ENCODE data around the gene ABCA9.

Gene ABCA9

GRCh38 chr17:69067274-69068047 is 6.7 kb upstream of the ABCA9 start:
- Histone ChIP-seq H3K27me3 (ENCODE audit: insufficient read depth, low read depth, severe bottlenecking) (no peaks in the 10 kb centered on the region), H3K27ac (no peak overlapping the region), H3K9me3 (ENCODE audit: severe bottlenecking) (no peaks in the 10 kb centered on the region), H3K4me3 (ENCODE audit: low read depth, low read length) (no peak overlapping the region), H3K36me3 (no peaks in the 10 kb centered on the region)
- no peak for DNase-seq
- TF ChIP-seq CTCF (IDR thresholded peaks at IDR 0.05; ENCODE audit: low read depth, low read length), result no peak

- no peak for DNase-seq
- no peak overlapping the region for H3K27ac ChIP-seq
- no peak for TF ChIP-seq CTCF (IDR thresholded peaks at IDR 0.05; ENCODE audit: low read depth, low read length)
These were observed 5.8 kb upstream of the ABCA9 start for GRCh38 chr17:69066482-69066881.

GRCh38 chr17:69065113-69065512 is 4.4 kb upstream of the ABCA9 start:
- H3K36me3 ChIP-seq, result no peaks in the 10 kb centered on the region
- no peak overlapping the region for H3K27ac ChIP-seq
- no peak for DNase-seq
- no peak overlapping the region for H3K4me3 ChIP-seq (ENCODE audit: low read depth, low read length)
- no peak for TF ChIP-seq CTCF (IDR thresholded peaks at IDR 0.05; ENCODE audit: low read depth, low read length)
- no peaks in the 10 kb centered on the region for H3K9me3 ChIP-seq (ENCODE audit: severe bottlenecking)
- H3K27me3 ChIP-seq (ENCODE audit: insufficient read depth, low read depth, severe bottlenecking), result no peaks in the 10 kb centered on the region

More at GRCh38 chr17:69066482-69066881, 5.8 kb upstream of the ABCA9 start:
- Histone ChIP-seq H3K4me3 (ENCODE audit: low read depth, low read length) (no peak overlapping the region), H3K36me3 (no peaks in the 10 kb centered on the region), H3K27me3 (ENCODE audit: insufficient read depth, low read depth, severe bottlenecking) (no peaks in the 10 kb centered on the region), H3K9me3 (ENCODE audit: severe bottlenecking) (no peaks in the 10 kb centered on the region)

- no peaks in the 10 kb centered on the region for H3K9me3 ChIP-seq (ENCODE audit: severe bottlenecking)
- no peak for TF ChIP-seq CTCF (IDR thresholded peaks at IDR 0.05; ENCODE audit: low read depth, low read length)
These were observed 3.7 kb upstream of the ABCA9 start for GRCh38 chr17:69064476-69064875.

GRCh38 chr17:69064001-69064400 is 3.3 kb upstream of the ABCA9 start:
- Histone ChIP-seq H3K27ac (no peak overlapping the region), H3K36me3 (no peaks in the 10 kb centered on the region)

More at GRCh38 chr17:69064476-69064875, 3.7 kb upstream of the ABCA9 start:
- Histone ChIP-seq H3K4me3 (ENCODE audit: low read depth, low read length) (no peak overlapping the region), H3K27me3 (ENCODE audit: insufficient read depth, low read depth, severe bottlenecking) (no peaks in the 10 kb centered on the region), H3K27ac (no peak overlapping the region), H3K36me3 (no peaks in the 10 kb centered on the region)
- DNase-seq, result no peak

More at GRCh38 chr17:69064001-69064400, 3.3 kb upstream of the ABCA9 start:
- no peaks in the 10 kb centered on the region for H3K27me3 ChIP-seq (ENCODE audit: insufficient read depth, low read depth, severe bottlenecking)
- no peak for DNase-seq
- H3K4me3 ChIP-seq (ENCODE audit: low read depth, low read length), result no peak overlapping the region
- no peak for TF ChIP-seq CTCF (IDR thresholded peaks at IDR 0.05; ENCODE audit: low read depth, low read length)
- H3K9me3 ChIP-seq (ENCODE audit: severe bottlenecking), result peaks cover 3% of the 10 kb centered on the region
